ENCODE measurements around the gene PSG7.
"Not testable (repeated sequence)": the region's sequence is repeated elsewhere in the genome, so short reads cannot be mapped to it uniquely, and the experiment has no call there.

The PSG7 gene

DNA sequence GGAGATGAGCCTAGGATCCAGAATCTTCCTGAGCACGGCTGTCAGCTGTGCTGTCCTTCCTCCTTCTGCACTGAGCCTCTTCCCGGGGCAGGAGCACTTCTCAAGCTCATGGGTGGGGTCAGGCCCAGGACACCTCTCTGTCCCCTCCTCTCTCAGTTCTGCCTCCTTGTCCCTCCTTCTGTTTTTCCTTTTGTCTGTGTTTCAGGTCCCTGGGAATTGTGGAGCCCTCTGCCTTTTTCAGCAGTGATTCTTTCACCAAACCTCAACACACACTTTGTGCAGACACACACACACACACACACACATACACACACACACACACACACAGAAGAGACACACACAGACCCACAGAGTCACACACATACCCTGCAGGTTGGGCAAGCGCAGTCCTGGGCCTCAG, at the start of gene PSG7:
Gene PSG7, minus strand, starts transcription at position 101 of the 400 bp plus-strand sequence. CDS start 131 bp downstream, outside the sequence.
- not testable (repeated sequence) for DNase-seq

DNA sequence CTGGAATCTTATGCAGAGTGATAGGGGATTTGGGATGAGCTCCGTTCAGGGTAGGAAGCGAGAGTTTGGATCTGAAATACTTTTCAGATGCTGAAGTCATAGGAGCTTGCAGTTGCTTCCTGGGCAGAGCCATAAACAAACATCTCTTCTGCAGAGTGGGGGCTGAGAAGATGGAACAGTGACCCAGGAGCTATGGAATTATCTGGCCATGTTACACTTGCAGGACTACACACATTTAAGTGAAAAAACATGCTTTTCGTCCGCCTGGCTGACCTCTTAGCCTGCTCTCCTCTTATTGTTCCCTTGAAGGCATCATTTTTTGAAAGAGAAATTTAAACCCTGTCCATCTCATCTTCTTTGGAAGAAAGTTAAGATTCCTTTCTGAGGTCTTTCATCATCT, 48.6 kb upstream of the PSG7 start:
- DNase-seq: no peak

GRCh38 chr19:42982111-42982510, 45.1 kb upstream of the PSG7 start:
- DNase-seq: not testable (repeated sequence)

DNA sequence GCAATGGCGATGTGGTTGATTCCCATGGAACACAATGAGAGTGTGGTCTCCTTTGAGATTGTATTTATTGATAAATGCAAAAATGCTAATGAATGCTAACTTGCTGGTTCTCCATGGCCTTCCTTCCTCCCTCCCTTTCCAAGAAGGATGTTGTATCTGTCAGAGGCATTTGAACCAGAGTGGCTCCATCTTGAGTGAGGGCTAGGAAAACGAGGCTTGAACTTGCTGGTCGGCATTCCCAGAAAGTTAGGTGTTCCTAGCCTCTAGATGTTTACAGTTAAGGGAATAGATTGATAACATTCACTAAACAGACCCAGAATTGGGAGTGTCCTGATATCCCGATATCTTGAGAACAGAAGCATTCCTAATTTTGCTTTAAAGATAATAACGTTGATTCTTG, 34.4 kb upstream of the PSG7 start:
- DNase-seq: not testable (repeated sequence)

- DNase-seq: no peak
Observed at GRCh38 chr19:42965176-42965575, 28.2 kb upstream of the PSG7 start.

- DNase-seq: no peak
Observed at GRCh38 chr19:42961119-42961518, 24.1 kb upstream of the PSG7 start.

DNA sequence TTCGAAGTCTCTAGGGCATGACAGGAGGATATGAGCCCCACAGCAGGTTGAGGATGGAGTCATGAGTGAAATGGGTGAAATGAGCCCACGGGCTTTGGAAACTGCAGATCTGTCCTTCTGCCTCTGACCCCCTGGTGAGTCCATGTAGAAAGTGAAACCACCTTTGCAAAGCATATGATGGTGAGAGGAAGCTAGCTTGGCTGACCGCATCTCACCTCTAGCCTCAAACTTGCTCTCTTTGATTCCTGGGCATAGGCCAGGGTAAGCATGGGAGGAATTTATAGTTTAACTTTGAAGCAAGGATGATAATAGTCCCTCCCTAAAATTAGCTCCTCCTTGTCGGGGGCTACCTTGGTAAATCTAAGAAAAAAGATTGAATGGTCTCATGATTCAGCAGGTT, 15.1 kb upstream of the PSG7 start:
- not testable (repeated sequence) for DNase-seq

GRCh38 chr19:42951476-42951875, 14.5 kb upstream of the PSG7 start:
- not testable (repeated sequence) for DNase-seq

- no peak for DNase-seq
Observed at GRCh38 chr19:42942187-42942789, 5.3 kb upstream of the PSG7 start.

- DNase-seq: not testable (repeated sequence)
Observed at GRCh38 chr19:42934726-42935125, 2.3 kb downstream of the PSG7 start.

DNA sequence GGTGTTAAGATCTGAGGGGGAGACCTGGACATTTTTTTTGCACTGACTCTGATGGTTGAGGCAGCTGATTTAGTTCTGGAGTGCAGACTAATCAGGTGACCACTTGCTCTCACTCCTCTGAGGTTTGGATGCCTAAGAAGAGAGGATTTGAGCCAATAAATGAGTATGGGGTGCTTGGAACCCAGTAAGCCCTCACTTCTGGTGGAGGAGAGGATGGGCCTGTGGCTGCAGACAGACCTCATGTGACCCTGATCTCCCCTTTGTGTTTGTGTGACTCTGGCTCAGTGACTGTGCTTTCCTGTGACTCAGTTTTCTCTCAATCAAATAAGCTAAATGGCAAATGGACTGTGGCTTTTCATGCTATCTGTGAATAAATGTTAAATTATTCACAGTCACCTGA, 2.8 kb downstream of the PSG7 start:
- DNase-seq: not testable (repeated sequence)

- not testable (repeated sequence) for DNase-seq
Observed at GRCh38 chr19:42933412-42933811, 3.6 kb downstream of the PSG7 start.

DNA sequence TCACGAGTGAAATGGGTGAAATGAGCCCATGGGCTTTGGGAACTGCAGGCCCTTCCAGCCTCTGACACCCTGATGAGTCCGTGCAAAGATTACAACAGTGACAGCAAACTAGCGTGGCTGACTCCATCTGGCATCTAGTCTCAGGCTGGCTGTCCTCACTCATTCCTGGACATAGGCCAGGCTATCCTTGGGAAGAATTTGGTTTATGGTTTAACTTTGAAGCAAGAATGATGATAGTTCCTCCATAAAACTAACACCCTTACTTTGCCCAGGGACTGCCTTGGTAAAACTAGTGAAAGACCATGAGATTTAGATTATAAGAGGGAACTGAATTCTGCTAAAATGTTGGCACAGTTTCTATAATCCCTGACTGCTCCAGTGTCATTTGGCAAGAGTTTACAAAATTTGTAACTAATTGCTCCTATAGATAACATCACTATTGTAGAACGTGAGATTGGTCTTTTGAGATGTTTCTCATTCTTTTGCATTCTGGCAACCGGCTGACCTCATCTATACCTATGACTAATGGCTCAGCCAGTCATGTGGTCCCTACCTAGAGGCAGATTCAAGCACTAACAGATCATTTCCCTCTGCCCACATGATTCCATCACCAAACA, 4.4 kb downstream of the PSG7 start:
- not testable (repeated sequence) for DNase-seq

DNA sequence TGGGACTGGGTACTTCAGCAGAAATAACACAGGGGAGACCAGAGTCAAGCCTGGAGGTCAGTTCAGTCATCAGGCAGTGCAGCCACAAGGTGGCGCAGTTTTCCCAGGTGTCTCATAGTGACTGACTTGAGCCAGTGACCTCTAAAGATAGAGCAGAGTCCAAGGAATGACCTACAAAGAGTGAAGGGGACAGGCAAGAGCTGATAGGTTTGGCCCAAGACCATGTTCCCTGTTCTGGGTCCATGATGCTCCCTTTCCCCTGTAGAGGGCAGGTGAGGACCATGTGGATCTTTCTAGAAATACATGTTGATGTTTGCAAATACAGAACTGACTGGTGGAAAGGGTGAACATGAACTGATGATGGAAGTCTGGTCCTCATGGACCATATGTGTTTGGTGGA, 6.8 kb downstream of the PSG7 start:
- DNase-seq: not testable (repeated sequence)

GRCh38 chr19:42928896-42929295, 8.1 kb downstream of the PSG7 start:
- no peak for DNase-seq

- no peak for DNase-seq
Observed at GRCh38 chr19:42926781-42927180, 10.2 kb downstream of the PSG7 start.

DNA sequence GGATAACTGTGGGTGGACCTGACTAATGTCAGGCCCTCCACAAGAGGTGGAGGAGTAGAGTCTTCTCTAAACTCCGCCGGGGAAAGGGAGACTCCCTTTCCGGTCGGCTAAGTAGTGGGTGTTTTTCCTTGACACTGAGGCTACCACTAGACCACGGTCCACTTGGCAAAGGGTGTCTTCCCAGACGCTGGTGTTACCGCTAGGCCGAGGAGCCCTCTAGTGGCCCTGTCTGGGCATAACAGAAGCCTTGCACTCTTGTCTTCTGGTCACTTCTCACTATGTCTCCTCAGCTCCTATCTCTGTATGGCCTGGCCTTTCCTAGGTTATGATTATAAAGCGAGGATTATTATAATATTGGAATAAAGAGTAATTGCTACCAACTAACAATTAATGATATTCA, 13.9 kb downstream of the PSG7 start:
- DNase-seq: not testable (repeated sequence)

GRCh38 chr19:42920971-42921370, 16.0 kb downstream of the PSG7 start:
- not testable (repeated sequence) for DNase-seq

DNA sequence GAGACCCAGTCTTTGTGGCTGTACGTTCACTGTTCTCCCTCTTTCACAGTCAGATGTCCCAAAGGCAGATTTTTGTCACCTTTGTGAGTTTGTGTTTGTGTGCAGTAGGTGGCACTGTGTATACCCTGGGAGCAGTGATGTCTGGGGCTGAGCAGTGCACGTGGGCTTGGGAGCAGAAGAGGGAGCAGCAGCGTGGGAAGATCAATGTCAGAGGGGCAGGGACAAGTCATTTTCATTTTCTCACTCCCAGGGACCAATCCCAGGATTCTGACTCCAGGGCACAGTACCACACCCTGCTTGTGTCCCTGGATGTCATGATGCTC, 17.3 kb downstream of the PSG7 start:
- DNase-seq: no peak

GRCh38 chr19:42919070-42919756, 17.8 kb downstream of the PSG7 start:
- not testable (repeated sequence) for DNase-seq

DNA sequence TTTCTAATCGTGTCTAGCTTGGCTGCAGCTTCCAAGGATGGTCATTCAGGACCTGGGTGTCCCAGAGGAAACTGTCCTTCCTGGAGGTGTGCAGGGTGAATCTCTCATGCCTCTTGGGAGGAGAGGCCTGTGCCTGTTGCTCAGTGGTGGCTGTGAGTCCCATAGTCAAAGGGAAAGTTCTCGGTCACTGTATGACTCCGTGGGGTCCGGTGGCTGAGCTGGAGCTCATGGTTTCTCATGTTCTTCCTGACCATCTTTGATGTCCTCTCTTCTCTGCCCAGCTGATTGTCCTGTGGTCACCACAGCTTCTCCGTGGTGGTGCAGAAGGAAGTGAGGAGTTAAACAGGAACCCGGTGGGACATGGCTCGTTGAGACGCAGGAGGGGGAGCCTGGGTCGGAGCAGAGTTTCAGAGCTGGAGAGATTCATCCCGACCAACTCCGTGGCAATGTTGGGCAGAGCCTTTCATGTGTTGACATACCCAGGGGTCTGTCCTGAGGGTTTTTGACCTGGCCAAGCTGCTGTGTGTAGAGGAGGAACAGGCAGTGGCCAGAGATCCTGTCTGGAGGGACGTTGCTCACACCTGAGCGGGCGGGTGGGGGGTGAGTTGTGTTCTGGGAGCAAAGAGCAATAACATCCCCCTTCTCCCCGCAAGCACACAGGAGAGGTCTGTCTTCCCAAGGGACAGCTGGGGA, 18.5 kb downstream of the PSG7 start:
- not testable (repeated sequence) for DNase-seq

DNA sequence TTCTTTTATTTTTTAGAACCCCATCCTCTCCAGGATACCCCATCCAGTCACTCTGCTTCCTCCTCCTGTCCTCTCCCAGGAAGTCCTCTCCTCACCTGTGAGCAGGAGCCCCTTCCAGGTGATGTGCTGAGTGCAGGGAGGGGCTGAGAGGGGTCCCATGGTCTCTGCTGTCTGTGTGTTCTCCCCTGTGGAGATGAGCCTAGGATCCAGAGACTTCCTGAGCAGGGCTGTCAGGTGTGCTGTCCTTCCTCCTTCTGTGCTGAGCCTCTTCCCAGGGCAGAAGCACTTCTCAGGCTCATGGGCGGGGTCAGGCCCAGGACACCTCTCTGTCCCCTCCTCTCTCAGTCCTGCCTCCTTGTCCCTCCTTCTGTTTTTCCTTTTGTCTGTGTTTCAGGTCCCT, 19.4 kb downstream of the PSG7 start, which contains the start of gene PSG6:
Gene PSG6, minus strand, starts transcription at position 261 of the 400 bp plus-strand sequence. Its CDS starts 102 bp downstream, at position 159.
- not testable (repeated sequence) for DNase-seq

DNA sequence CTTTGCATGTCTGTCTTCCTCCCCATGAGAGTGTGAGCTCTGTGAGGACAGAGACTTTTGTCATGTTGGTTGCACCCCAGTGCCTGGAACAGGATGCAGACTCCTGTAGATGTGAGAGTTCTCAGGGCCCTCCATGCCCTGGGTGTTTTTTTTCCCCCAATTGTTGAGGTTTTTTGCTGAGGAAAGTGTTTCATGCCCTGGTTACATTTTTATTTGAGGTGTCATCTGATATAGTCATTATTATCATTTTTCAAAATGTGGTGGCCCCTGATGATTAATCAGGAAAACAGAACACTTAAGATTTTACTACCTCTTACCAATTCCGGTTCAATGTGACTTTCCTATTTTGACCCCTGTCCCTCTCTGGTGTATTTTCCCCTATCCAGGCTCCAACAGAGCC, 20.1 kb downstream of the PSG7 start:
- not testable (repeated sequence) for DNase-seq

GRCh38 chr19:42913516-42913915, 23.5 kb downstream of the PSG7 start:
- DNase-seq: not testable (repeated sequence)

Measured in SIG-M5 (cell line).